KMS-11 (cell line): ENCODE measurements around the gene MPO.

Experiments used
- H2AFZ ChIP-seq: fragments of 200-600 bp; sonication (generic); 2 replicates; pipeline ENCODE4 v1.6.1; 2016; ENCODE audit warnings: antibody characterized with exemption, mixed run types, low read depth
- H3K27ac ChIP-seq: fragments of 200-600 bp; sonication (generic); 2 replicates; pipeline ENCODE4 v1.6.1; 2016; ENCODE audit warnings: mild to moderate bottlenecking, mixed run types
- H3K27me3 ChIP-seq: fragments of 200-600 bp; sonication (generic); 2 replicates; pipeline ENCODE4 v1.6.1; 2017; ENCODE audit warnings: mild to moderate bottlenecking, low read depth, mixed run types, moderate library complexity; ENCODE audit not compliant: insufficient read depth
- H3K36me3 ChIP-seq: fragments of 200-600 bp; sonication (generic); 2 replicates; pipeline ENCODE4 v1.6.1; 2017; ENCODE audit warnings: mild to moderate bottlenecking, mixed run types; ENCODE audit not compliant: insufficient read depth
- H3K4me1 ChIP-seq: fragments of 200-600 bp; sonication (generic); 2 replicates; pipeline ENCODE4 v1.6.1; 2016; ENCODE audit warnings: mild to moderate bottlenecking, low read depth, mixed run types; ENCODE audit not compliant: poor library complexity, severe bottlenecking
- H3K4me2 ChIP-seq: fragments of 200-600 bp; sonication (generic); 2 replicates; pipeline ENCODE4 v1.7.0; 2016; ENCODE audit warnings: mild to moderate bottlenecking, mixed run types
- H3K4me3 ChIP-seq: fragments of 200-600 bp; sonication (generic); IDR thresholded peaks from 2 replicates; pipeline ENCODE4 v1.6.1; 2017; ENCODE audit warnings: low read depth, low read length, mixed read lengths; ENCODE audit not compliant: insufficient read depth
- H3K79me2 ChIP-seq: fragments of 200-600 bp; sonication (generic); 2 replicates; pipeline ENCODE4 v1.6.1; 2016; ENCODE audit warnings: low read depth, mixed run types; ENCODE audit not compliant: insufficient read depth
- H3K9ac ChIP-seq: fragments of 200-600 bp; sonication (generic); 2 replicates; pipeline ENCODE4 v1.6.1; 2016; ENCODE audit warnings: mild to moderate bottlenecking, mixed run types
- H4K20me1 ChIP-seq: fragments of 200-600 bp; sonication (generic); 2 replicates; pipeline ENCODE4 v1.6.1; 2016; ENCODE audit warnings: mild to moderate bottlenecking, mixed run types; ENCODE audit not compliant: insufficient read depth
- TF ChIP-seq, protein P1 (sequence below): fragments of 200-600 bp; sonication (generic); conservative IDR thresholded peaks from 2 replicates; pipeline ENCODE4 v1.6.1; 2017; ENCODE audit warnings: low read depth, mild to moderate bottlenecking, antibody characterized with exemption, low read length, moderate library complexity, mixed read lengths

Gene MPO

DNA sequence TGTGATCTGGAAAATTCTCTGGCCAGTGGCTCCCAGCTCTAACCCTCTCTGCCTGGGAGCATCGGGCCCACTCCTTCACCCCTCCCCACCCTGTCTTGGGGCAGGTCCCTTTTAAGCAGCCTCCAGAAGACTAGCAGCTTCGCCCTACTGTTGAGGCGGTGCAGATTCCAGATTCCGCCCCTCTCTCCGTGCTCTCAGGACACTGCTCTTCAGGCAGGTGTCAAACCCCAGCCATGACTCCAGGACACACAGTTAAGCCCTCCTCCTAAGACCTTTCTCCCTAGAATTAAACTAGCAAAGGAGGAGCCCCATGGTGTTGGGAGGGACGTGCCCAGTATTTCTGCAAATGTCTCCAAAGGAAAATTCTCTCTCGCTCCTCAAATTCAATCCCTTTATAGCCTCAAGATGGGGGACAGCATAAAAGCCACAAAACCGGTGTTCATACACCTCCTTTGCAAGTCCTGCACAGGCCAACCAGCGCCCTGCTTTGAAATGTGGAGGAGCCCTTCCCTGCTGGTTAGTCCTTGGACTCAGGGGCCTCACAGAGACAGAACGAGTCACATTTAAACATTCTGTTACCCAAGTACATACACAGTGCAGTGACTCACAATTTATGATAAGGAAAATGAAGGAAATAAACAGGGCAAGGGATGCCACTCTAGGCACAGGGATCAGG is 35.2 kb downstream of the MPO start:
- H3K4me2 ChIP-seq = no peak overlapping the region
- peaks cover 15% of the 10 kb centered on the region for H3K4me1 ChIP-seq
- no peak overlapping the region for H2AFZ ChIP-seq
- no peaks in the 10 kb centered on the region for H4K20me1 ChIP-seq
- no peaks in the 10 kb centered on the region for H3K36me3 ChIP-seq
- TF ChIP-seq, protein P1, sequence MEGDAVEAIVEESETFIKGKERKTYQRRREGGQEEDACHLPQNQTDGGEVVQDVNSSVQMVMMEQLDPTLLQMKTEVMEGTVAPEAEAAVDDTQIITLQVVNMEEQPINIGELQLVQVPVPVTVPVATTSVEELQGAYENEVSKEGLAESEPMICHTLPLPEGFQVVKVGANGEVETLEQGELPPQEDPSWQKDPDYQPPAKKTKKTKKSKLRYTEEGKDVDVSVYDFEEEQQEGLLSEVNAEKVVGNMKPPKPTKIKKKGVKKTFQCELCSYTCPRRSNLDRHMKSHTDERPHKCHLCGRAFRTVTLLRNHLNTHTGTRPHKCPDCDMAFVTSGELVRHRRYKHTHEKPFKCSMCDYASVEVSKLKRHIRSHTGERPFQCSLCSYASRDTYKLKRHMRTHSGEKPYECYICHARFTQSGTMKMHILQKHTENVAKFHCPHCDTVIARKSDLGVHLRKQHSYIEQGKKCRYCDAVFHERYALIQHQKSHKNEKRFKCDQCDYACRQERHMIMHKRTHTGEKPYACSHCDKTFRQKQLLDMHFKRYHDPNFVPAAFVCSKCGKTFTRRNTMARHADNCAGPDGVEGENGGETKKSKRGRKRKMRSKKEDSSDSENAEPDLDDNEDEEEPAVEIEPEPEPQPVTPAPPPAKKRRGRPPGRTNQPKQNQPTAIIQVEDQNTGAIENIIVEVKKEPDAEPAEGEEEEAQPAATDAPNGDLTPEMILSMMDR = no peak
- H3K27ac ChIP-seq = no peak overlapping the region
- no peak overlapping the region for H3K4me3 ChIP-seq
- H3K27me3 ChIP-seq = peaks cover 11% of the 10 kb centered on the region
- no peaks in the 10 kb centered on the region for H3K79me2 ChIP-seq
- H3K9ac ChIP-seq = no peak overlapping the region

DNA sequence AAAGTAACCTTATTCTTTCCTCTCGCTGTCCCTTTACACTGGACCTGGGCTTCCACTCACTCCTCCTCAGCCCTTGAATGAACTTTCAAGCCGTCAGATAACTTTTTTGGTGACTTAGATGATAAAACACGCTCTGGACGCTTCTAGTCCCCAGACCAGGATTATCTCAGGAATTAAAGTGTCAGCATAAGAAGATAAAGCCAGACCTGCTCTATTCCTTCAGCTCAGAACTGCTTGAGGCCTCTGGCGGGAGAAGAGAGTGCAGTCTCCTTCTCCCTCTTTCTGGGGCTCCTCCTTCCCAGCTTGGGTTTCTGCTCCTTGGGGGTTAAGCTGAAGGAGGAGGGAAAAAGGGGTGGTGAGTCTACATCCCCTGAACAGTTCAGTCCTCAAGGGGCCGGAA is 35.8 kb downstream of the MPO start:
- TF ChIP-seq, protein P1 = no peak

DNA sequence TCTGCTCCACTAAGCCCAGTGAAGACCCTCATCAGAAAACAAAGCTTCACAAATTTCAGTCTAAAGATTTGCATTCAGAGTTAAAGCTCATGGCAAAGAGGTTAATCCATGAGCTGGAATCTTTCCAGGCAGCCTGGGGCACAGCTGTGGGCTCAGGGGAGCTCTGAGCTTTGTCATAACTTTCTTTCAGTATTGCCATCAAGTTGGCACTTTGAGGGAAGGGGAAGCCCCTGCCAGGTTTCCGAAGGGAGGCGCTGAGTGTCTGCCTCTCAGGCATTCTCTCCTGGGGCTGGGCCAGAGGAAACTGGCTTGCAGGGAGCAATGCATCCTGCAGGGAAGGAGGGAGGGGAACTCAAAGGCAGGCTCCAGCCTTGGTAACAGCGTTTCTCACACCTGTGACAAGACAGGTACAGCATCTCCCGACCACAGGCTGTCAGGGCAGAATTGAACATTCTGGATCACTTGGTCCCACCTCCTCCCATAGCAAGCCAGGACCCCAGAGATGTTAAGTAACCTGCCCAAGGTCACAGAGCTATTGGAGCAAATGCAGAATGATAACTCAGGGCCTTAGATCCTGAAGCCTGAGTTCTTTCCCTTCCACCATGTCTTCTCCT is 38.5 kb downstream of the MPO start:
- H3K36me3 ChIP-seq = no peaks in the 10 kb centered on the region
- no peak overlapping the region for H3K4me2 ChIP-seq
- H3K27ac ChIP-seq = no peak overlapping the region
- H4K20me1 ChIP-seq = no peaks in the 10 kb centered on the region
- H3K4me3 ChIP-seq = no peak overlapping the region
- no peak overlapping the region for H2AFZ ChIP-seq
- peaks cover 11% of the 10 kb centered on the region for H3K27me3 ChIP-seq
- TF ChIP-seq, protein P1 = no peak
- H3K9ac ChIP-seq = no peak overlapping the region
- H3K79me2 ChIP-seq = no peaks in the 10 kb centered on the region
- peaks cover 7% of the 10 kb centered on the region for H3K4me1 ChIP-seq

More for the DNA sequence above, 35.8 kb downstream of the MPO start:
- Histone ChIP-seq H3K27ac (no peak overlapping the region), H2AFZ (no peak overlapping the region), H3K27me3 (peaks cover 11% of the 10 kb centered on the region), H3K79me2 (no peaks in the 10 kb centered on the region), H3K36me3 (no peaks in the 10 kb centered on the region), H3K4me2 (no peak overlapping the region), H3K9ac (no peak overlapping the region), H3K4me1 (peaks cover 15% of the 10 kb centered on the region), H3K4me3 (no peak overlapping the region), H4K20me1 (no peaks in the 10 kb centered on the region)

DNA sequence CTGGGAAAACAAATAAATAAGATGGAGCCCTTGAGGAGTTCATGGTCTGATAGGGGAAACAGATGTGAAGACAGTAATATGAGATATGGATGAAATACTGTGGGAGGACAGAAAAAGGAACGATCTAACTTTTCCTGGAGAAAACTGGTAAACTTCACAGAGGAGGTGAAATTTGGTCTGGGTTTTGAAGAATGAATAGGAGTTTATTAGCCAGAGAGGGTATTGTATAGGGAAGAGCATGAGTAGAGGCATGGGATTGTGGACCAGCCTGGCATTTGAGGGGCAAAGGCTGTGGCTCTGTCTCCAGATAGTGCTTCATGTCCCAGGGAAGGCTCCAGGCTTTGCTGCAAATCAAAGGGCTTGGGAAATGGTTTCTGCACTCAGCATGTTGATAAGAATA is 40.7 kb downstream of the MPO start:
- H4K20me1 ChIP-seq = no peaks in the 10 kb centered on the region

More for the DNA sequence above, 40.7 kb downstream of the MPO start:
- no peak overlapping the region for H3K27ac ChIP-seq
- H3K36me3 ChIP-seq = no peaks in the 10 kb centered on the region
- H3K79me2 ChIP-seq = no peaks in the 10 kb centered on the region
- no peak overlapping the region for H3K9ac ChIP-seq
- H3K4me2 ChIP-seq = no peak overlapping the region
- TF ChIP-seq, protein P1 = no peak
- no peak overlapping the region for H2AFZ ChIP-seq
- no peak overlapping the region for H3K4me3 ChIP-seq
- H3K4me1 ChIP-seq = peaks cover 7% of the 10 kb centered on the region
- peaks cover 3% of the 10 kb centered on the region for H3K27me3 ChIP-seq
